Measurements from ENCODE around the gene MYO7B. TPM values are rescaled to one million over a fixed set of nuclear protein-coding genes. Genes with fewer than 3 reads are reported as not detected.

MYO7B gene
- total RNA-seq, 1 experiment from 2014 or later, result 0.05 TPM

- no TSS peak for BruUV-seq (replicated peaks)
- peaks cover 63% of the 10 kb centered on the region for H3K27me3 Mint-ChIP-seq (ENCODE audit: unreplicated experiment)
- intact Hi-C loops (cut with micrococcal nuclease; ENCODE audit: unreplicated experiment), result no loop called here
- TF ChIP-seq, protein P1, sequence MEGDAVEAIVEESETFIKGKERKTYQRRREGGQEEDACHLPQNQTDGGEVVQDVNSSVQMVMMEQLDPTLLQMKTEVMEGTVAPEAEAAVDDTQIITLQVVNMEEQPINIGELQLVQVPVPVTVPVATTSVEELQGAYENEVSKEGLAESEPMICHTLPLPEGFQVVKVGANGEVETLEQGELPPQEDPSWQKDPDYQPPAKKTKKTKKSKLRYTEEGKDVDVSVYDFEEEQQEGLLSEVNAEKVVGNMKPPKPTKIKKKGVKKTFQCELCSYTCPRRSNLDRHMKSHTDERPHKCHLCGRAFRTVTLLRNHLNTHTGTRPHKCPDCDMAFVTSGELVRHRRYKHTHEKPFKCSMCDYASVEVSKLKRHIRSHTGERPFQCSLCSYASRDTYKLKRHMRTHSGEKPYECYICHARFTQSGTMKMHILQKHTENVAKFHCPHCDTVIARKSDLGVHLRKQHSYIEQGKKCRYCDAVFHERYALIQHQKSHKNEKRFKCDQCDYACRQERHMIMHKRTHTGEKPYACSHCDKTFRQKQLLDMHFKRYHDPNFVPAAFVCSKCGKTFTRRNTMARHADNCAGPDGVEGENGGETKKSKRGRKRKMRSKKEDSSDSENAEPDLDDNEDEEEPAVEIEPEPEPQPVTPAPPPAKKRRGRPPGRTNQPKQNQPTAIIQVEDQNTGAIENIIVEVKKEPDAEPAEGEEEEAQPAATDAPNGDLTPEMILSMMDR (IDR thresholded peaks at IDR 0.05; ENCODE audit: unreplicated experiment), result no peak
- no peaks in the 10 kb centered on the region for H3K9me3 Mint-ChIP-seq (ENCODE audit: low read depth, unreplicated experiment)
- H3K4me3 Mint-ChIP-seq (ENCODE audit: low read depth, unreplicated experiment), result no peak overlapping the region
- H3K4me1 Mint-ChIP-seq (ENCODE audit: low read depth, unreplicated experiment), result no peaks in the 10 kb centered on the region
- CTCF ChIA-PET, result interaction anchor here (0.6 to 0.7 kb wide), 2 partner anchors 10 to 1091 kb away, joined by 3 read pairs; no protein-coding TSS in a partner anchor
- DNase-seq, result no peak
- H3K36me3 Mint-ChIP-seq (ENCODE audit: insufficient read depth, unreplicated experiment), result no peaks in the 10 kb centered on the region
- H3K27ac Mint-ChIP-seq (ENCODE audit: unreplicated experiment), result no peak overlapping the region
Measured at GRCh38 chr2:127584047-127584446, 48.6 kb downstream of the MYO7B start.

DNA sequence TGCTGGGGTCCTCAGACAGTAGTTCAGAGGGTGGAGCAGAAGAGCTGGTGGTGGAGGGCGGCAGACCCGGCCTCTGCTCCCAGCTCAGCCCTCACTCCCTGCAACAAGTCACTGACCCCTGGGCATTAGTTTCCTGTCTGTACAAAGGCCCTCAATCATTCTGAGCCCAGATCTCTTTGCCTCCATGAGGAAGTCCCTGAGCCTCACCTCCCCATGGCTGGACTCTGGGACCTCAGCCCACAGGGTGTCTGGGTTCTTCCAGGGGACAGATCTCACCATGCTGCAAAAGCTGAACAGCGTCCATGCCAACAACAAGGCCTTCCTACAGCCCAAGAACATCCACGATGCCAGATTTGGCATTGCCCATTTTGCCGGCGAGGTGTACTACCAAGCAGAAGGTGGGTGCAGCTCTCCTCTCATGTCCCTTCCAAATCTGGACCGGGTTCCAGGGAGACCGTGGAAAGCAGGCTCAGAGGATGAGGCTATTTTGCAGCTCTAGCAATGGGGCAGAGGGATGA, 49.1 kb downstream of the MYO7B start:
- TF ChIP-seq, protein P1 (IDR thresholded peaks at IDR 0.05; ENCODE audit: unreplicated experiment), result no peak
- H3K9me3 Mint-ChIP-seq (ENCODE audit: low read depth, unreplicated experiment), result no peaks in the 10 kb centered on the region
- intact Hi-C loops (cut with micrococcal nuclease; ENCODE audit: unreplicated experiment), result no loop called here
- H3K4me1 Mint-ChIP-seq (ENCODE audit: low read depth, unreplicated experiment), result no peaks in the 10 kb centered on the region
- no peaks in the 10 kb centered on the region for H3K36me3 Mint-ChIP-seq (ENCODE audit: insufficient read depth, unreplicated experiment)
- H3K4me3 Mint-ChIP-seq (ENCODE audit: low read depth, unreplicated experiment), result no peak overlapping the region
- BruUV-seq (replicated peaks), result no TSS peak
- DNase-seq, result no peak
- peaks cover 57% of the 10 kb centered on the region for H3K27me3 Mint-ChIP-seq (ENCODE audit: unreplicated experiment)
- no peak overlapping the region for H3K27ac Mint-ChIP-seq (ENCODE audit: unreplicated experiment)
- CTCF ChIA-PET, result interaction anchor here (0.7 kb wide), 1 partner anchor 9 kb away, joined by 3 read pairs; no protein-coding TSS in a partner anchor

DNA sequence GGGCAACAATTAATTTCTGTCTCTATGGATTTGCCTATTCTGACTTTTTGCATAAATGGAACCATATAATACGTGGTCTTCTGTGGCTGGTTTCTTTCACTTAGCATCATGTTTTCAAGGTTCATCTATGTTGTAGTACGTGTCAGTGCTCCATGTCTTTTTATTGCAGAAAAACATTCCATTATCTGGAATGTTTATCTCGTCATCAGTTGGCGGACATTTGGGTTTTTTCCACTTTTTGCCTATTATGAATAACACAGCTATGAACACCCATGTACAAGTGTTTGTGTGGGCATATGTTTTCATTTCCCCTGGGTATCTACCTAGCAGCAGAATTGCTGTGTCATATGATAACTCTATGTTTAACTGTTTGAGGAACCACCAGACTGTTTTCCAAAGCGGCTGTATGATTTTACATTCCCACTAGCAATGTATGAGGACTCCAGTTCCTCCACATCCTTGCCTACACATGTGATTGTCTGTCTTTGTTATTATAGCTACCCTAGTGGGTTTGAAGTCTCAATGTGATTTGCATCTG, 49.9 kb downstream of the MYO7B start:
- no peak for DNase-seq
- H3K9me3 Mint-ChIP-seq (ENCODE audit: low read depth, unreplicated experiment), result no peaks in the 10 kb centered on the region
- no TSS peak for BruUV-seq (replicated peaks)
- H3K27me3 Mint-ChIP-seq (ENCODE audit: unreplicated experiment), result peaks cover 57% of the 10 kb centered on the region
- intact Hi-C loops (cut with micrococcal nuclease; ENCODE audit: unreplicated experiment), result no loop called here
- TF ChIP-seq, protein P1 (IDR thresholded peaks at IDR 0.05; ENCODE audit: unreplicated experiment), result no peak
- no peak overlapping the region for H3K4me3 Mint-ChIP-seq (ENCODE audit: low read depth, unreplicated experiment)
- CTCF ChIA-PET, result interaction anchor here (0.7 kb wide), 1 partner anchor 9 kb away, joined by 3 read pairs; no protein-coding TSS in a partner anchor
- no peak overlapping the region for H3K27ac Mint-ChIP-seq (ENCODE audit: unreplicated experiment)
- no peaks in the 10 kb centered on the region for H3K36me3 Mint-ChIP-seq (ENCODE audit: insufficient read depth, unreplicated experiment)
- H3K4me1 Mint-ChIP-seq (ENCODE audit: low read depth, unreplicated experiment), result no peaks in the 10 kb centered on the region

DNA sequence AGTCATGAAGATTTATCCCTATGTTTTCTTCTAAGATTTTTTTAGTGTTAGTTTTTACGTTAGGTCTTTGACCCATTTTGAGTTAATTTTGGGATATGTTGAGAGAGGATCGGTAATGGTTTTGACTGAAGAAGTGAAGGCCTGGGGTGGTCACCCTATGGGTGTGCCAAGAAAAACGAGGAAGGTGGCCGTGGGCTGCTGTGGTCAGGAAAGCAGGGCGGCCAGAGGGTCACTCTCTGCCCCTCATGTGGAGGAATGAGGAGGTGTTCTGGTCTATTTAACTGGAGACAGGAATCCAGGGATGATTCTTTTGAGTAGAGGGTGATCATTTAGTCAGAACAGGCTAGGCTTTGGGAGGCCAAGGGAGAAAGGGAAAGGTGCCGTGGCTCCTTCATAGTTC, 50.7 kb downstream of the MYO7B start:
- CTCF ChIA-PET, result no interaction called here
- Mint-ChIP-seq H3K27ac (ENCODE audit: unreplicated experiment) (no peak overlapping the region), H3K4me3 (ENCODE audit: low read depth, unreplicated experiment) (no peak overlapping the region), H3K4me1 (ENCODE audit: low read depth, unreplicated experiment) (no peaks in the 10 kb centered on the region), H3K36me3 (ENCODE audit: insufficient read depth, unreplicated experiment) (no peaks in the 10 kb centered on the region), H3K27me3 (ENCODE audit: unreplicated experiment) (peaks cover 57% of the 10 kb centered on the region), H3K9me3 (ENCODE audit: low read depth, unreplicated experiment) (no peaks in the 10 kb centered on the region)
- intact Hi-C loops (cut with micrococcal nuclease; ENCODE audit: unreplicated experiment), result no loop called here
- no TSS peak for BruUV-seq (replicated peaks)
- TF ChIP-seq, protein P1 (IDR thresholded peaks at IDR 0.05; ENCODE audit: unreplicated experiment), result no peak
- DNase-seq, result no peak

All from Calu3 (cell line).